ENCODE measurements around the gene FOXF2. TPM values are rescaled to one million over a fixed set of nuclear protein-coding genes. Genes with fewer than 3 reads are reported as not detected.

The FOXF2 gene
- total and polyA plus RNA-seq, 2 of the 13 experiments (the other 11 are each of a cell fraction or from before 2014, with no cell fraction given), result not detected

DNA sequence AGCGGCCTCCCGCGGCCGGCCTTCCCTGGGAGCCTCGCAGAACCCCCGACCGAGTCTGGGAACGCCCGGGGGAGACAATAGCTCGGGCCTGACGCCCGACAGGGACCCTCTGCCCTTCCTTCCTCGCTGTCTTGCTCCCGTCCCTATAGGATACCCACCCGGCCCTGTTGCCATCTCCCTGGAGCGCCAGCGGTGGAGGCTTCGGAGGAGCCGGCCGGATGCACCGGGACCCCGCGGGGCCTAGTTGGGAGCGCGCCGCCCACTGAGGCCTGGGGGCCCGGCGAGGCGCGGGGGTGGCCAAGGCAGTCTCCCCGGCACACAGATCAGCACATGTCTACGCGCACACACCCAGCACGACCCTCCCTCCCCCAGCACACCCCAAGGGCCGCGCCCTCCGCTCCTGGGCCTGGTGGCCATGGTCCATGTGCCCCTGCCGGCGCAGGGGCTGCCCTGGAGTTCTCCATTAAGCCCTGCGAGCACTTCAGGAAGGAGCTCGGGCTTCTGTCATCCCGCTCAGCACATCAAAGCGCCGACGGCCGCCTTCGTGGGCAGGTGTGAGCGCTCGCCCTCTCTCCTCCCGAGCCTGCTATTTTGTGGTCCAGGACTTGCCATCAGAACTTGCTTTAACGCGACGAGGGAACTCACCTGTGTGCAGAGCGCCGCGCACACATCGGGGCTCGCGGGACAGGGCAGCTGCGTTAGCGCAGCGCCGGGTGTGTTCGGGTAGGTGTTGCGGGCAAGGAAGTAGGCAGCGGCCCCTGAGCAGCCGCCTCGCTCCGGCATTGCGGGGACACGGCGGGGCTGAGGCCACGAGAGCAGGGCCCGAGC lies 3.7 kb downstream of the FOXF2 start:
- ChIA-PET POLR2A (no interaction called here), CTCF (ENCODE audit: low intra/inter-chr PET ratio, low total read pairs) (no interaction called here)
- no TSS peak for BruUV-seq (replicated peaks)
- no peak overlapping the region for H2AFZ ChIP-seq (ENCODE audit: low read length)
- WGBS (ENCODE audit: low lambda C conversion rate), result 41% methylated on average over 29 of the region's 74 CpGs
- H3K79me2 ChIP-seq (ENCODE audit: insufficient read depth, low read length), result no peaks in the 10 kb centered on the region
- FAIRE-seq, result no peak
- H3K9me3 ChIP-seq (ENCODE audit: low read length), result no peaks in the 10 kb centered on the region
- peaks cover 10% of the 10 kb centered on the region; the same call in 1 of the 2 replicates for H3K4me1 ChIP-seq (ENCODE audit: insufficient read depth, low read length)
- no peak overlapping the region for H3K4me3 ChIP-seq (replicated peaks in 1 of 3; ENCODE audit: insufficient read depth in 1 of 3, low read depth in 2 of 3, low read length in 3 of 3)
- no peak; the same call in 2 of the 3 replicates for ATAC-seq
- no peak for DNase-seq (ENCODE audit: low spot score)
- no peaks in the 10 kb centered on the region for H3K36me3 ChIP-seq (replicated peaks in 1 of 2; ENCODE audit: control insufficient read depth in 1 of 2, insufficient read depth in 2 of 2, low read length in 2 of 2)
- H3K27ac ChIP-seq (ENCODE audit: extremely low read length, insufficient read depth, low read length), result no peak overlapping the region
- in situ Hi-C loops (cut with HindIII; ENCODE audit: extremely low pct_ligation_motif_present, low pct_unique_long_range_greater_than_20kb) (loop anchor here (10.0 kb wide), 1 partner anchor 798 kb away; no protein-coding TSS in a partner anchor), intact Hi-C loops (cut with micrococcal nuclease; ENCODE audit: unreplicated experiment) (no loop called here)
- H3K4me2 ChIP-seq (ENCODE audit: low read depth, low read length), result no peak overlapping the region
- H4K20me1 ChIP-seq (ENCODE audit: insufficient read depth, low read length), result peaks cover 4% of the 10 kb centered on the region
- H3K9ac ChIP-seq (ENCODE audit: insufficient read depth, low read depth, low read length), result no peak overlapping the region
- peaks cover 46 to 90% of the 10 kb centered on the region in 2 experiments for H3K27me3 ChIP-seq (ENCODE audit: control insufficient read depth in 1 of 2, insufficient read depth in 2 of 2, low read length in 2 of 2)
- TF ChIP-seq ZNF335 (CRISPR knock-in tag; IDR thresholded peaks at IDR 0.05), result no peak
- TF ChIP-seq, protein P1, sequence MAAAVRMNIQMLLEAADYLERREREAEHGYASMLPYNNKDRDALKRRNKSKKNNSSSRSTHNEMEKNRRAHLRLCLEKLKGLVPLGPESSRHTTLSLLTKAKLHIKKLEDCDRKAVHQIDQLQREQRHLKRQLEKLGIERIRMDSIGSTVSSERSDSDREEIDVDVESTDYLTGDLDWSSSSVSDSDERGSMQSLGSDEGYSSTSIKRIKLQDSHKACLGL (CRISPR knock-in tag; IDR thresholded peaks at IDR 0.05), result no peak
- no peak for TF ChIP-seq ZNF136 (CRISPR knock-in tag; IDR thresholded peaks at IDR 0.05; ENCODE audit: low read depth)
- no peak for TF ChIP-seq GFI1 (CRISPR knock-in tag; IDR thresholded peaks at IDR 0.05; ENCODE audit: borderline replicate concordance)
- TF ChIP-seq HOXA3 (CRISPR knock-in tag; IDR thresholded peaks at IDR 0.05), result no peak
- TF ChIP-seq MTA1 (CRISPR knock-in tag; IDR thresholded peaks at IDR 0.05; ENCODE audit: borderline replicate concordance), result peak; percentile 58; the same call in 1 of the 2 replicates
- no peak for TF ChIP-seq CENPT (CRISPR knock-in tag; IDR thresholded peaks at IDR 0.05; ENCODE audit: low read depth)
- TF ChIP-seq, protein P2, sequence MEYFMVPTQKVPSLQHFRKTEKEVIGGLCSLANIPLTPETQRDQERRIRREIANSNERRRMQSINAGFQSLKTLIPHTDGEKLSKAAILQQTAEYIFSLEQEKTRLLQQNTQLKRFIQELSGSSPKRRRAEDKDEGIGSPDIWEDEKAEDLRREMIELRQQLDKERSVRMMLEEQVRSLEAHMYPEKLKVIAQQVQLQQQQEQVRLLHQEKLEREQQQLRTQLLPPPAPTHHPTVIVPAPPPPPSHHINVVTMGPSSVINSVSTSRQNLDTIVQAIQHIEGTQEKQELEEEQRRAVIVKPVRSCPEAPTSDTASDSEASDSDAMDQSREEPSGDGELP (IDR thresholded peaks at IDR 0.05; ENCODE audit: borderline replicate concordance, low read depth), result no peak

All from HepG2 (cell line).